SK-N-SH (cell line): ENCODE measurements around the gene YWHAE. TPM values are rescaled to one million over a fixed set of nuclear protein-coding genes. Genes with fewer than 3 reads are reported as not detected.

ENCODE experiments used
- CTCF ChIA-PET: fragments of 300-600, 350-600 bp; formaldehyde crosslinking; extraction: SDS; loops from one replicate; lab custom pipeline; 2021; lab: Yijun Ruan, JAX
- POLR2A ChIA-PET: fragments of 350-600 bp; sonication (Branson Sonifier 250); formaldehyde crosslinking; extraction: SDS; loops from one replicate; lab custom pipeline; 2020; ENCODE audit warnings: antibody characterized with exemption, inconsistent platforms; lab: Yijun Ruan, JAX
- DNase-seq: peaks from one replicate; pipeline ENCODE4 v3.0.0; 2012
- H2AFZ ChIP-seq: fragments of 200-600 bp; sonication (generic); 2 replicates; pipeline ENCODE4 v1.8.1; 2016; ENCODE audit warnings: antibody characterized with exemption, mild to moderate bottlenecking, low read depth
- H3F3A ChIP-seq: fragments of 200-600 bp; sonication (generic); replicated peaks from 2 replicates; pipeline ENCODE3; 2016; ENCODE audit warnings: antibody characterized with exemption, mild to moderate bottlenecking; ENCODE audit not compliant: insufficient read depth
- H3K27ac ChIP-seq, 2 experiments: fragments of 200-500 bp in 1 of 2; fragments of 200-600 bp in 1 of 2; sonication (Bioruptor generic) in 1 of 2; sonication (generic), shearing (Covaris generic) in 1 of 2; 2 replicates each; pipeline versions ENCODE4 v1.5.1 to v1.6.1; 2014 to 2016; ENCODE audit warnings: low read depth in 2 of 2, inconsistent platforms in 1 of 2, low read length in 1 of 2, mild to moderate bottlenecking in 1 of 2, mixed read lengths in 1 of 2
- H3K27me3 ChIP-seq: fragments of 200-600 bp; sonication (generic), shearing (Covaris generic); 2 replicates; pipeline ENCODE4 v1.6.1; 2016; ENCODE audit warnings: mixed run types; ENCODE audit not compliant: insufficient read depth
- H3K36me3 ChIP-seq, 2 experiments: fragments of 200-500 bp in 1 of 2; fragments of 200-600 bp in 1 of 2; sonication (Bioruptor generic) in 1 of 2; sonication (generic) in 1 of 2; replicated peaks in 1 of 2; 2 replicates each; pipeline versions ENCODE3 to v1.5.1; 2014 to 2016; ENCODE audit warnings: low read length in 1 of 2, mild to moderate bottlenecking in 1 of 2; ENCODE audit not compliant: insufficient read depth in 2 of 2, control insufficient read depth in 1 of 2
- H3K4me1 ChIP-seq, 2 experiments: fragments of 200-500 bp in 1 of 2; fragments of 200-600 bp in 1 of 2; sonication (Bioruptor generic) in 1 of 2; sonication (generic), shearing (Covaris generic) in 1 of 2; 2 replicates each; pipeline versions ENCODE4 v1.5.1 to v1.6.1; 2014 to 2016; ENCODE audit warnings: low read depth in 1 of 2, low read length in 1 of 2, mixed run types in 1 of 2; ENCODE audit not compliant: insufficient read depth in 2 of 2, control insufficient read depth in 1 of 2
- H3K4me2 ChIP-seq: fragments of 200-600 bp; sonication (generic), shearing (Covaris generic); 2 replicates; pipeline ENCODE4 v1.6.1; 2017; ENCODE audit warnings: mixed run types
- H3K4me3 ChIP-seq, 2 experiments: fragments of 200-500 bp in 1 of 2; fragments of 200-600 bp in 1 of 2; sonication (Bioruptor generic) in 1 of 2; sonication (generic), shearing (Covaris generic) in 1 of 2; 2 replicates each; pipeline versions ENCODE4 v1.5.1 to v1.8.1; 2014 to 2016; ENCODE audit warnings: low read depth in 2 of 2, inconsistent platforms in 1 of 2, low read length in 1 of 2, mild to moderate bottlenecking in 1 of 2, mixed read lengths in 1 of 2, moderate library complexity in 1 of 2
- H3K79me2 ChIP-seq: fragments of 200-600 bp; sonication (generic); 2 replicates; pipeline ENCODE4 v1.8.1; 2017; ENCODE audit warnings: mild to moderate bottlenecking; ENCODE audit not compliant: insufficient read depth
- H3K9ac ChIP-seq: fragments of 200-600 bp; sonication (generic); 2 replicates; pipeline ENCODE4 v1.6.1; 2017; ENCODE audit warnings: mixed run types
- H3K9me2 ChIP-seq: fragments of 200-600 bp; sonication (generic); 2 replicates; pipeline ENCODE4 v1.6.1; 2017; ENCODE audit warnings: mixed run types
- H3K9me3 ChIP-seq: fragments of 200-600 bp; sonication (generic); 2 replicates; pipeline ENCODE4 v1.6.1; 2017; ENCODE audit warnings: mixed run types, mild to moderate bottlenecking, moderate library complexity
- H4K20me1 ChIP-seq: fragments of 200-600 bp; sonication (generic); 2 replicates; pipeline ENCODE4 v1.6.1; 2017; ENCODE audit warnings: mild to moderate bottlenecking, mixed run types; ENCODE audit not compliant: insufficient read depth
- ELF1 ChIP-seq: IDR thresholded peaks from 2 replicates; pipeline ENCODE4 v1.4.0; 2012
- EZH2phosphoT487 ChIP-seq: fragments of 200-600 bp; sonication (generic); IDR thresholded peaks from 2 replicates; pipeline ENCODE4 v1.6.1; 2017; ENCODE audit warnings: low read depth, mixed run types, mild to moderate bottlenecking, antibody characterized with exemption, moderate library complexity, borderline replicate concordance
- GABPA ChIP-seq: IDR thresholded peaks from 2 replicates; pipeline ENCODE4 v1.4.0; 2012; ENCODE audit warnings: low read depth, mild to moderate bottlenecking
- GATA2 ChIP-seq: sonication (generic); formaldehyde crosslinking; IDR thresholded peaks from 2 replicates; pipeline ENCODE4 v1.5.0; 2020; ENCODE audit warnings: mild to moderate bottlenecking, missing genetic modification reagents
- MEF2A ChIP-seq: IDR thresholded peaks from 2 replicates; pipeline ENCODE4 v1.4.0; 2012; ENCODE audit warnings: low read depth, borderline replicate concordance
- MXI1 ChIP-seq: IDR thresholded peaks from 2 replicates; pipeline ENCODE4 v1.6.1; 2012; ENCODE audit warnings: mild to moderate bottlenecking, low read depth, low read length, improper control_type of control experiment
- NRF1 ChIP-seq: IDR thresholded peaks from 2 replicates; pipeline ENCODE4 v1.6.1; 2012; ENCODE audit warnings: low read depth, mild to moderate bottlenecking, low read length
- POLR2AphosphoS5 ChIP-seq: IDR thresholded peaks from 2 replicates; pipeline ENCODE4 v1.6.1; 2012; ENCODE audit warnings: low read depth, low read length
- TAF1 ChIP-seq: IDR thresholded peaks from 2 replicates; pipeline ENCODE4 v1.6.1; 2012; ENCODE audit warnings: low read depth, mild to moderate bottlenecking, low read length, moderate library complexity, borderline replicate concordance
- TCF12 ChIP-seq: IDR thresholded peaks from 2 replicates; pipeline ENCODE4 v1.4.0; 2012
- WGBS: methylation state at CpG from one replicate; pipeline ENCODE4 v1.1.6; 2017; ENCODE audit warnings: low lambda C conversion rate; 5-methylcytosine and 5-hydroxymethylcytosine counted together
- polyA plus RNA-seq, 3 experiments: library from polyadenylated mRNA; depleted of rRNA; stranded (reverse); fragments of >200 nt; gene quantifications; 2 replicates each; pipeline ENCODE4 v1.2.3, GENCODE V29; 2012
- TF ChIP-seq, protein P1 (sequence below): IDR thresholded peaks from 2 replicates; pipeline ENCODE4 v1.6.1; 2012; ENCODE audit warnings: mild to moderate bottlenecking, low read depth, low read length, moderate library complexity
- TF ChIP-seq, protein P2 (sequence below): IDR thresholded peaks from 2 replicates; pipeline ENCODE4; 2012

The YWHAE gene
- polyA plus RNA-seq, 1 of the 3 experiments (the other 2 are of a cell fraction) = 1,023 TPM

DNA sequence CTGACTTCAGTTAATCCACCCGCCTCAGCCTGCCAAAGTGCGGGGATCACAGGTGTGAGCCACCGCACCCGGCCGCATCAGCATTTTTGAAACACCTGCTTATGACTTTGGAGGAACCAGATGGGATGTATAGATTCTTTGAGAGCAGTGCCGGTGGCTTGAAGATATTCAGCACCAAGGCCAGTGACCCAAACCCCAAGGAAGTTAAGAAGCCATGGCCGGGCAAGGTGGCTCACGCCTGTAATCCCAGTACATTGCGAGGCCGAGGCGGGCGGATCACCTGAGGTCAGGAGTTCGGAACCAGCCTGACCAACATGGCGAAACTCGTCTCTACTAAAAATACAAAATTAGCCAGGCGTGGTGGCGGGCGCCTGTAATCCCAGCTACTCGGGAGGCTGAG lies 76.7 kb downstream of the YWHAE start:
- WGBS = 88% methylated on average over 19 of the region's 19 CpGs
- no peaks in the 10 kb centered on the region for H3K79me2 ChIP-seq
- peaks cover 6% of the 10 kb centered on the region; the same call in 1 of the 2 replicates for H3K27me3 ChIP-seq
- no peak overlapping the region for H3K4me2 ChIP-seq
- H3K36me3 ChIP-seq = no peaks in the 10 kb centered on the region
- no peak overlapping the region for H2AFZ ChIP-seq
- ChIA-PET POLR2A (no interaction called here), CTCF (interaction anchor here (1.5 kb wide), 1 partner anchor 11 kb away, joined by 4 read pairs; no protein-coding TSS in a partner anchor)
- H3K4me3 ChIP-seq = no peak overlapping the region
- H3K9me2 ChIP-seq = no peaks in the 10 kb centered on the region
- DNase-seq = no peak
- H3F3A ChIP-seq = peaks cover 3% of the 10 kb centered on the region
- H3K27ac ChIP-seq = no peak overlapping the region
- no peaks in the 10 kb centered on the region for H4K20me1 ChIP-seq
- H3K4me1 ChIP-seq = no peaks in the 10 kb centered on the region
- H3K9me3 ChIP-seq = no peaks in the 10 kb centered on the region
- TF ChIP-seq, protein P1, sequence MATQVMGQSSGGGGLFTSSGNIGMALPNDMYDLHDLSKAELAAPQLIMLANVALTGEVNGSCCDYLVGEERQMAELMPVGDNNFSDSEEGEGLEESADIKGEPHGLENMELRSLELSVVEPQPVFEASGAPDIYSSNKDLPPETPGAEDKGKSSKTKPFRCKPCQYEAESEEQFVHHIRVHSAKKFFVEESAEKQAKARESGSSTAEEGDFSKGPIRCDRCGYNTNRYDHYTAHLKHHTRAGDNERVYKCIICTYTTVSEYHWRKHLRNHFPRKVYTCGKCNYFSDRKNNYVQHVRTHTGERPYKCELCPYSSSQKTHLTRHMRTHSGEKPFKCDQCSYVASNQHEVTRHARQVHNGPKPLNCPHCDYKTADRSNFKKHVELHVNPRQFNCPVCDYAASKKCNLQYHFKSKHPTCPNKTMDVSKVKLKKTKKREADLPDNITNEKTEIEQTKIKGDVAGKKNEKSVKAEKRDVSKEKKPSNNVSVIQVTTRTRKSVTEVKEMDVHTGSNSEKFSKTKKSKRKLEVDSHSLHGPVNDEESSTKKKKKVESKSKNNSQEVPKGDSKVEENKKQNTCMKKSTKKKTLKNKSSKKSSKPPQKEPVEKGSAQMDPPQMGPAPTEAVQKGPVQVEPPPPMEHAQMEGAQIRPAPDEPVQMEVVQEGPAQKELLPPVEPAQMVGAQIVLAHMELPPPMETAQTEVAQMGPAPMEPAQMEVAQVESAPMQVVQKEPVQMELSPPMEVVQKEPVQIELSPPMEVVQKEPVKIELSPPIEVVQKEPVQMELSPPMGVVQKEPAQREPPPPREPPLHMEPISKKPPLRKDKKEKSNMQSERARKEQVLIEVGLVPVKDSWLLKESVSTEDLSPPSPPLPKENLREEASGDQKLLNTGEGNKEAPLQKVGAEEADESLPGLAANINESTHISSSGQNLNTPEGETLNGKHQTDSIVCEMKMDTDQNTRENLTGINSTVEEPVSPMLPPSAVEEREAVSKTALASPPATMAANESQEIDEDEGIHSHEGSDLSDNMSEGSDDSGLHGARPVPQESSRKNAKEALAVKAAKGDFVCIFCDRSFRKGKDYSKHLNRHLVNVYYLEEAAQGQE = peak; percentile 92
- TF ChIP-seq TAF1 = no peak
- H3K9ac ChIP-seq = no peak overlapping the region

- Histone ChIP-seq H2AFZ (no peak overlapping the region), H3K27me3 (peaks cover 6% of the 10 kb centered on the region; the same call in 1 of the 2 replicates), H3K9ac (no peak overlapping the region), H3K9me3 (no peaks in the 10 kb centered on the region), H3K4me3 (no peak overlapping the region), H3K79me2 (no peaks in the 10 kb centered on the region), H3K4me1 (no peaks in the 10 kb centered on the region), H4K20me1 (no peaks in the 10 kb centered on the region), H3K4me2 (no peak overlapping the region), H3K36me3 (no peaks in the 10 kb centered on the region), H3F3A (peaks cover 3% of the 10 kb centered on the region), H3K27ac (no peak overlapping the region), H3K9me2 (no peaks in the 10 kb centered on the region)
- no peak for DNase-seq
- TF ChIP-seq GATA2 (CRISPR knock-in tag) (no peak), NRF1 (no peak), GABPA (no peak), POLR2AphosphoS5 (no peak), TCF12 (no peak), ELF1 (no peak), MEF2A (no peak), EZH2phosphoT487 (no peak), MXI1 (no peak)
- TF ChIP-seq, protein P2, sequence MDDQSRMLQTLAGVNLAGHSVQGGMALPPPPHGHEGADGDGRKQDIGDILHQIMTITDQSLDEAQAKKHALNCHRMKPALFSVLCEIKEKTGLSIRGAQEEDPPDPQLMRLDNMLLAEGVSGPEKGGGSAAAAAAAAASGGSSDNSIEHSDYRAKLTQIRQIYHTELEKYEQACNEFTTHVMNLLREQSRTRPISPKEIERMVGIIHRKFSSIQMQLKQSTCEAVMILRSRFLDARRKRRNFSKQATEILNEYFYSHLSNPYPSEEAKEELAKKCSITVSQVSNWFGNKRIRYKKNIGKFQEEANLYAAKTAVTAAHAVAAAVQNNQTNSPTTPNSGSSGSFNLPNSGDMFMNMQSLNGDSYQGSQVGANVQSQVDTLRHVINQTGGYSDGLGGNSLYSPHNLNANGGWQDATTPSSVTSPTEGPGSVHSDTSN = no peak
- POLR2A ChIA-PET = interaction anchor here (0.6 kb wide), 2 partner anchors 54 to 126 kb away, joined by 3 read pairs; no protein-coding TSS in a partner anchor
- CTCF ChIA-PET = interaction anchor here (0.8 to 4.1 kb wide), 4 partner anchors 10 to 63 kb away, joined by 3 to 20 read pairs (median 4); no protein-coding TSS in a partner anchor
- WGBS = 45% methylated on average over 10 of the region's 10 CpGs
Measured at GRCh38 chr17:1322480-1322879, 77.5 kb downstream of the YWHAE start.
